NCI-H82 treated with DMSO at 0.1 percent for 48 hours (cell line): ENCODE results near the gene SMC4.
"Not testable (repeated sequence)": the region's sequence is repeated elsewhere in the genome, so short reads cannot be mapped to it uniquely, and the experiment has no call there.

Source experiments
- DNase-seq: peaks from one replicate; lab custom pipeline; 2025; ENCODE audit not compliant: unreplicated experiment; lab: John Stamatoyannopoulos, UW

SMC4 gene

DNA sequence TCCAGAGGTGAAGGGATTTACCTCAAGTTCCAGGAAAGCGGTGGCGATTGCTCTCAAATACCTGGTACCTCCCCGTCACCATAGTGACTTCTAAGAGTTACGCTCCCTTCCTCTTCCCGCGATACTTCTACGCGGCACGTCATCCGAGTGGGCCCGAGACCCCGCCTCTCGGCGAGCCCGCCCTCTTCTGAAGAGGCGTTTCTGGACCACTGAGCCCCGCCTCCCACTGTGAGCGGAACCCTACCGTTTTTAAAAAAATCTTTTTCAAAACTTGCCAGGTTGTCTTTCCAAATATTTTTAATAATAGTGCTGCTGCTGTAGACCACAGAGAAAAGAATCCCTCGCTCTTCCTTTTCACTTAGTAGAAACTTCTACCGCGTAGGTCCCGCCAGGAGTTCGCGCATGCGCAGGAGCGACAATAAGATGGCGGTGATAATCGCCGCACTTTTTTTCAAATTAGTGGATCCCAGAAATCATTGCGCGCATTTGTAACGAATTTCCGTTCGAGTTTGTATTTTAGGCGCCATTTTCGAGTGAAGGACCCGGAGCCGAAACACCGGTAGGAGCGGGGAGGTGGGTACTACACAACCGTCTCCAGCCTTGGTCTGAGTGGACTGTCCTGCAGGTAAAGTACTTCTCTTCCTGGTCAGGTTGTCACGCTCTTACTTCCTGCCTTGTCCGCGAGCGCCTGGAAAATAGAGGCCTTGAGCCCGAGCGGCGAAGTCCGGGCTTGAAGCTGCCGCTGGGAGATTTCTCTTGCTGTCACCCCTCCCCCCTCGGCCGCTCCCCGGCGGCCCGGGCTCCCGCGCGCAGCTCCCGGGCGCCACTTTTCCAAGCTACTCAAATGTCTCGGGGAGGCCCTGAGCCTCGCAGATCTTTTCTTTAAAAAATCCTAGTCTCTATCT, at the start of gene SMC4, which contains the start of gene IFT80:
TSS of gene SMC4 (plus strand) at position 526 of the 905 bp plus-strand sequence. CDS start 1,177 bp downstream, outside the sequence.
TSS of gene IFT80 (minus strand) at position 101 of the 905 bp plus-strand sequence. CDS start 14,625 bp downstream, outside the sequence.
- peak; percentile 95 for DNase-seq

GRCh38 chr3:160355826-160356225, 43.6 kb upstream of the SMC4 start:
- no peak for DNase-seq

DNA sequence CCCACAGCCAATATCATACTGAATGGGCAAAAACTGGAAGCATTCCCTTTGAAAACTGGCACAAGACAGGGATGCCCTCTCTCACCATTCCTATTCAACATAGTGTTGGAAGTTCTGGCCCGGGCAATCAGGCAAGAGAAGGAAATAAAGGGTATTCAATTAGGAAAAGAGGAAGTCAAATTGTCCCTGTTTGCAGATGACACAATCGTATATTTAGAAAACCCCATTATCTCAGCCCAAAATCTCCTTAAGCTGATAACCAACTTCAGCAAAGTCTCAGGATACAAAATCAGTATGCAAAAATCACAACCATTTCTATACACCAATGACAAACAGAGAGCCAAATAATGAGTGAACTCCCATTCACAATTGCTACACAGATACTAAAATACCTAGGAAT, 36.6 kb upstream of the SMC4 start:
- not testable (repeated sequence) for DNase-seq

DNA sequence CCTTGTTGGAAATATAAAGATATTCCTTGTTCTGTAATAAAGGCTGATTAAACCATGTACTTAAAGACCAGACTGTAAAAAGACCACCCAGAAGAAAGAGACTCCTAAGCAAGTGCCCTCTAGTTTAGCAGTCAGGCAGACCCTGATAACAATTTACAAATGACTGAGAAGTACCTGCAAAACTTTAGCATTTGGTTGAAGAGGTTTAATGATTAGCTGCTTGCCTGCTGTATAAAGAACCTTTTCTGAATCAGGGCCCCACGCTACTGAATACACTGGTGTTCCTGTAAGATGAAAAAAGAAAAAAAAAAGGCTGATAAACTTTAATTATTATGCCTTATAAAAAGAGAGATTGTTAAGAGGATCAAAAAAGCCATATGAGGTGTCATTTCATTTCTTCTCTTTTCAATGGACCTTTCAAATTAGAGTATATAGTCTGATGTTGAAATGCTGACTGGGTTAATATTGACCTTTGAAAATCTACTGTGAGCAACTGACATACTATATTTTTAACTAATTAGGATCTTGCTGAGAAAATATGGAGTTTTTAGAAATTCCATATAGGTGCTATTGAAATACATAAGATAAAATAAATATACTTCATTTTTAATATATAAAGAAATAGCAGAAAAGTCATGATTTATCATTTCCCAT, 33.5 kb upstream of the SMC4 start:
- DNase-seq = no peak

DNA sequence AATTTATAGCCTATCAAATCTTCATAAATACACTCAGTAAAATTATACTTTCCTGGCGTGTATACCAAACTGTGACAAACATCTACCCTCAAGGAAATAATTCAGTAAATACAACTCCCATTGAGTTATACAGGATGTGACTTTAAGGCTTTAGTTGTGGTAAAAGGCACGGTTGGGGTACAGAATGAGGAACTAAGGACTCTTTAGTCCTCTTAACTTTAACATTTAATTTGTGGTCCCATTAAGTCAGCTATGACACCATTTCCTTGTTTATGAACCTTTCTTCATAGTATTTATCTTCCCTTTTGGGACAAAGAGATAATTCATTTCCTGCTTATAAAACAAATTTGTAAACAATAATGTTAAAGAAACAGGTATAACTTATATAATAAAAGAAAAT, 30.6 kb upstream of the SMC4 start:
- no peak for DNase-seq

- DNase-seq = no peak
Measured at GRCh38 chr3:160369784-160370183, 29.7 kb upstream of the SMC4 start.

DNA sequence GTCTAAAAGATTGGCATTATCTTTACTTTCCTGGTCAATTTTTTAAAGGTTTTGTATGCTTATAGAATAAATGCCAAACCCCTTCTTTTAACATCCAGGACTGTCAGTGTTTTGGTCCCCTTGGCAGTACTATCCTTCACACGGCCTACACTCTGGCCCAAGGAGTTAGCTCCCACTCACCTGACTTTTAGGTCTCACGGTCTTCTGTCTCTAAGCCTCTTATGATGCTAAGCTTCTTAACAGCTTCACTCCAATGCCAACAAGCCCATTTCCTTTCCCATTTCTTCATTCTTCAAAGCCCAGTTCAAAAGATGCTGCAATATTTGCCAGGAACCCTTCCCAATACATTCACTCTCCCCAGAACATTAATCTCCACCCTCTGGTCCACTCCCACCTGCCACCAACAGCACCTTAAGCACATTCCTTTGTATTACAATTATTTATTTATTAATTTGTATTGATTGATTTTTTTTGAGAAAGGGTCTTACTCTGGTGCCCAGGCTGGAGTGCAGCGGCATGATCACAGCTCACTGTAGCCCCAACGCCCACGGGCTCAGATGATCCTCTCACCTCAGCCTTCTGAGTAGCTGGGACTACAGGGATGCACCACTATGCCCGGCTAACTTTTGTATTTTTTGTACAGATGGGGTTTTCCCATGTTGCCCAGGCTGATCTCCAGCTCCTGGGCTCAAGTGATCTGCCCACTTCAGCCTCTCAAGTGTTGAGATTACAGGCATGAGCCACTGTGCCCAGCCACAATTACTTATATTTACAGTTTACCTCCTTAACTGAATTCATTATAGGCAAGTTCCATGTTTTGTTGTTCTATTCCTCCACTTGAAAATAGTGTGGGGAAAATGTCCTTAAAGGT, 28.2 kb upstream of the SMC4 start:
- peak; percentile 72 for DNase-seq

DNA sequence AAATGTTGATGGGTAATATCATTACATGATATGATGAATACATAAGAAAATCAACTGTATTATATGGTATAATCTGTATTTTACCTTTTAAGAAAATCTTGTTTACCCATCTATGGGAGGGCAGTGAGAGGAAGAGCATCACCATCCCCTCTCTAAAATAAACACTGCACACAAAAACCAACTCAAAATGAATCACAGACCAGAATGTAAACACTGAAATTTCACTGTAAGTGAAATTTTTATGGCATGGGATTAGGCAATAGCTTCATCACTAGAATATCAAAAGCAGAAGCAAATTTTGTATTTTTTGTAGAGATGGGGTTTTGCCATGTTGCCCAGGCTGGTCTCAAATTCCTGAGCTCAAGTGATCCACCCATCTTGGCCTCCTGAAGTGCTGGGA, 26.7 kb upstream of the SMC4 start:
- DNase-seq = no peak

DNA sequence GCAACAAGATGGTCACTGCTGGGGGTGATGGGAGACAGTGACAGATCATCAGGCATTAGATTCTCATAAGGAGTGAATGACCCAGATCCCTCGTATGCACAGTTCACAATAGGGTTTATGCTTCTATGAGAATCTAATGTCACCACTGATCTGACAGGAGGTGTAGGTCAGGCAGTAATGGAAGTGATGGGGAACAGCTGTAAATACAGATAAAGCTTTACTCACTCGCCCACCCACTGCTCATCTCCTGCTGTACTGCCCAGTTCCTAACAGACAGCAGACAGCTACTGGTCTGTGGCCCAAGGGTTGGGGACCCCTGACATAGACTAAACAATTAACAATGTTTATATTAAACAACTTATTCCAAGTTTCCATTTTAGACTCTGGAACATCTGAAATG, 25.8 kb upstream of the SMC4 start:
- no peak for DNase-seq

GRCh38 chr3:160374472-160374871, 25.0 kb upstream of the SMC4 start:
- DNase-seq = no peak

DNA sequence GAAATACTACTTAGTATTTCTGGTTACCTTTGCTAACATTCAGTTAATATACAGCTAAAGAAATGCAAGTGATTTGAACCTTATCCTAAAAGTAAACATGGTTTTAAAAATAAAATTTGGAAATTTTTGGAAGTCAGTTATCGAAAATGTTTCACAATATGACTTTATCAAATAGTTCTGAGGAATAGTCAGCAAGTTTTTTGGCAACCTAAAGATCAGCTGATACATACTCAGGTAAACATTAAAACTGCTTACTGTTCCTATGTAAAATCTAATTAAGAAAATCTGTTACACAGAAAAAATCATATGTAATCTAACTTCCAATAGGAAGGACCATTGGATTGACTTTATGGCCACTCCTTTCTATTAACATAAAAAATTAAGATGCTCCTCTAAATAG, 24.5 kb upstream of the SMC4 start:
- DNase-seq = no peak

DNA sequence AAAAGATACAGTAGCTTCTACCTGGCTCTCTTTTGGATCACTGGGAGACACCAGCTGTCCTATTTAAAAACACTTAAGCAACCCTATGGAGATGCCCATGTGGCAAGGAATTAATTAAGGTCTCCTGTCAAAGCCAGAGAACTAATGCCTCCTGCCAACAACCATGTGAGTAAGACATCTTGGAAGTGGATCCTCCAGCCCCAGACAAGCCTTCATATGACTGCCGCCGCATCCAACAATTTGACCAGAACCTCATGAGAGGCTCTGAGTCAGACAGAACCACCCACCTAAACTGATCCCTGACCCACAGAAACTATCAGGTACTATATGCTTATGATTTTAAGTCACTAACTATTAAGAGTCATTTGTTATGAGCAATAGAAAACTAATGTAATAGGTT, 22.8 kb upstream of the SMC4 start:
- no peak for DNase-seq

- no peak for DNase-seq
Measured at GRCh38 chr3:160378331-160379109, 20.9 kb upstream of the SMC4 start.

DNA sequence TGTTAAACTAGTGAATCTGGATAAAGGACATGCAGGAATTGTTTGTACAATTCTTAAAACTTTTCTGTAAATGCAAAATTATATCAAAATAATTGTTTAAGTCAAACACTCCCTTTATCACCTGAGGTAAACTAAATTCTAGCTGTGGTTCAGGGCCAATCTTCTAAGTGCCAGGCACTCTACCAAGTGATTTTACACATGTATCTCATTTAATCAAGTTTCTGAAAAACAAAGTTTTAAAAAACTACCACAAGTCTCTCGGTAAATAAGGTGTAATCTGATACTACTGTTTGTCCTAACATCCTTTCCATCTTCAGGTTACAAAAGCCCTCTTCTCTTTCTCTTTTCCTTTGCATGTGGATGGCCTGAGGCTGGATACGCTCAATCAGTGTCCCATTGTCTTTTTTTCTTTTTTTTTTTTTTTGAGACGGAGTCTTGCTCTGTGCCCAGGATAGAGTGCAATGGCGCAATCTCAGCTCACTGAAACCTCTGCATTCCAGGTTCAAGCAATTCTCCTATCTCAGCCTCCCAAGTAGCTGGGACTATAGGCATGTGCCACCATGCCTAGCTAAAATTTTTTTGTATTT, 19.7 kb upstream of the SMC4 start:
- DNase-seq = no peak

GRCh38 chr3:160381470-160381869, 18.0 kb upstream of the SMC4 start:
- no peak for DNase-seq

GRCh38 chr3:160384639-160385318, 14.7 kb upstream of the SMC4 start:
- no peak for DNase-seq

GRCh38 chr3:160390565-160391138, 8.8 kb upstream of the SMC4 start:
- no peak for DNase-seq

- no peak for DNase-seq
Measured at GRCh38 chr3:160392798-160393197, 6.7 kb upstream of the SMC4 start.

GRCh38 chr3:160393346-160394008, 6.0 kb upstream of the SMC4 start:
- no peak for DNase-seq
